GM19351 (cell line): ENCODE results near the gene GIGYF2.
"Not testable (repeated sequence)": the region's sequence is repeated elsewhere in the genome, so short reads cannot be mapped to it uniquely, and the experiment has no call there.

Experiments
- ATAC-seq: cut with Tn5 transposase; IDR thresholded peaks from one replicate; pipeline ENCODE4 v1.9.1; 2021; ENCODE audit warnings: mild to moderate bottlenecking, moderate library complexity; ENCODE audit not compliant: unreplicated experiment

GIGYF2 gene

DNA sequence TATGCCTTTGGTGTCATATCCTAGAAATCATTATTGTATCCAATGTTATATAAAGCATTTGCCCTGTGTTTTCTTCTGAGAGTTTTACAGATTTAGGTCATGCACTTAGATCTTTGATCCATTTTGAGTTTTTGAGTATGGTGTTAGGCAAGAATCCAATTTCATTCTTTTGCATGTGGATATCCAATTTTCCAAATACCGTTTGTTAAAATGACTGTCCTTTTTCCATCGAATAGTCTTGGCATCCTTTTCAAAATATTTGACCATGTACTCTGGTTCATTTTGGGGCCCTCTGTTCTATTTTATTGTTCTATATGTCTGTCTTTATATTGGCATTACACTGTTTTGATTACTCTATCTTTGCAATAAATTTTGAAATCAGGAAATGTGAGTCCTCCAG is 103.0 kb downstream of the GIGYF2 start:
- ATAC-seq, result no peak

DNA sequence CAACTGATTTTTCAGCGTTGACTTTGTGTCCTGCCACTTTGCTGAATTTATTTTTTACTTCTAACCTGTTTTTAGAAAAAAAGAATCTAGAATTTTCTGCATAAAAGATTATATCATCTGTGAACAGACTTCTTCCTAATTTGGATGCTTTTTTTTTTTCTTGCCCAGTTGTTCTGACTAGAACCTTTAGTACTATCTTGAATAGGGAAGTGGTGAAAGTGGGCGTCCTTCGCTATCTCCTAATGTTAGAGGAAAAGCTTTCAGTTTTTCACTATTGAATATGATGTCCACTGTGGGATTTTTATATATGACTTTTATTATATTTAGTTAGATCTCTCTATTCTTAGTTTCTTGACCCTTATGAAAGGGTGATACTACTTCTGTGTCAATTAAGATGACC is 105.0 kb downstream of the GIGYF2 start:
- no peak for ATAC-seq

DNA sequence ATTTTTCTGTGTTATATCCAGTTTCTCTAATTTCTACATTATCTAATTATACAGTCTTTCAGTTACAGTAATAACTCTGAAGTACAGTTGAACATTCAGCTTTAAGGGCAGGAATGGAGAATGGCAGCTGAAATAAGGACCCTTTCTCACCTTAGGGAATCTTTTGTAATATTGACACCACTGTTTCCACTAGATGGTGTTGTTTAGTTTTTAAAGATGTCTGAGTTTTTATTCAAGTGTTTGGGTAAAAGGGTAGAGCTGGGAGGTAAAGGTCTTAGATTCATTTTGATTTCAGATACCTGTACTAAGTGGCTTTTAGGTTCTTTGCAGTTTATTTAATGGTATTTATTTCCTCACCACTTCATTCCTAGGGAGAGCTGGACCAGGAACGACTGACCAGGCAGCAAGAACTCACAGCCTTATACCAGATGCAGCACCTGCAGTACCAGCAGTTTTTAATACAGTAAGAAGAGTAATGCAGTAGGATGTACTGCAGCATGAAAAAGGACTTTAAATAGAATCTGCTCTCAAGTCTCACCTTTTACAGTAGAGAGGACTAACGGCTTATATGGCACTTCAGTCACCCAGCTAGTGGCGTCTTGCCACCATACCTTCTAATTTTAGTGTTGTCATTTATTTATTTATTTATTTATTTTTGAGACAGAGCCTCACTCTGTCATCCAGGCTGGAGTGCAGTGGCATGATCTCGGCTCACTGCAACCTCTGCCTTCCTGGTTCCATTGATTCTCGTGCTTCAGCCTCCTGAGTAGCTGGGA is 112.4 kb downstream of the GIGYF2 start:
- ATAC-seq, result no peak

GRCh38 chr2:232810444-232810843 is 113.3 kb downstream of the GIGYF2 start:
- ATAC-seq, result no peak

DNA sequence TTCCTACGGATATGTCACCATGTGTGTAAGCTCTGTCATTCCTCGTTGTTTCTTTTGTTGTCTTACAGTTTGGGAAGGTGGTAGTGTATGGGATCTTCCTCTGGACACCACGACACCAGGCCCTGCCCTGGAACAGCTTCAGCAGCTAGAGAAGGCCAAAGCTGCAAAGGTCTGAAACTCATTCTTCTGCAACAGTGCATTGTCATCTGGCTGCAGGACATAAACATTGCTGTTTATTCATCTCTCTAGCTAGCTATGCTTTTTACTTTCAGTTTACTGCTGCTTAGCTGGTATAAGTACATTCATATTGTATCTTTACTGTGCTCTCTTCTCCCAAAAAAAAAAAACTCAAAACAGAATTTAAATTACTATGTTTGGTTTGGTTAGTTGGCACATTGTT is 118.4 kb downstream of the GIGYF2 start:
- no peak for ATAC-seq

DNA sequence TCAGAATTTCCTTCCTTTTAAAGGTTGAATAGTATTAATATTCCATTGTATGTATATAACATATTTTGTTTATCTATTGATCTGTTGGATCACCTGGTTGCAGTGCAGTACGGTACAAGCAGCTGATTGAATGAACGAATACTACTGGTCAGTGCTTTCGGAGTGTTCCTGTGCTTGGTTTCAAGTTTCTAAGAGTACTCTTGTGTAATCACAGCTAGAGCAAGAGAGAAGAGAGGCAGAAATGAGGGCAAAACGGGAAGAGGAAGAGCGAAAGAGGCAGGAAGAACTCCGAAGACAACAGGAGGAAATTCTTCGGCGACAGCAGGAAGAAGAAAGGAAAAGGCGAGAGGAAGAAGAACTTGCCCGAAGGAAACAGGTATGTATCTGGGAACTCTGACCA is 119.5 kb downstream of the GIGYF2 start:
- ATAC-seq, result no peak

- ATAC-seq, result no peak
Observed at GRCh38 chr2:232817756-232818155, 120.6 kb downstream of the GIGYF2 start.

DNA sequence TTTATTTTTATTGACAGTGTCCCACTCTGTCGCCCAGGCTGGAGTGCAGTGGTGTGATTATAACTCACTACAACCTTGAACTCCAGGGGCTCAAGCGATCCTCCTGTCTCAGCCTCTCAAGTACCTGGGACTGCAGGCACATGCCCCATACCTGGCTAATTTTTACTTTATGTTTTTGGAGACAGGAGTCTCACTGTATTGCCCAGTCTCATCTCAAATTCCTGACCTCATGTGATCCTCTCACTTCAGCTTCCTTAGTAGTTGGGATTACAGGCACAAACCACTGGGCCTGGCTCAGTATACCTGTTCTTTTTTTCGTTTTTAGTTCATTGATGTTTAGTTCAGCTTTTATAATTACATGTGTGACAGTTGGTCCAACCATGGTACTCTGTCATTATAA is 132.9 kb downstream of the GIGYF2 start:
- ATAC-seq, result no peak

- no peak for ATAC-seq
Observed at GRCh38 chr2:232831496-232831895, 134.4 kb downstream of the GIGYF2 start.

GRCh38 chr2:232833830-232834229 is 136.7 kb downstream of the GIGYF2 start:
- no peak for ATAC-seq

GRCh38 chr2:232835687-232836208 is 138.6 kb downstream of the GIGYF2 start:
- ATAC-seq, result no peak

DNA sequence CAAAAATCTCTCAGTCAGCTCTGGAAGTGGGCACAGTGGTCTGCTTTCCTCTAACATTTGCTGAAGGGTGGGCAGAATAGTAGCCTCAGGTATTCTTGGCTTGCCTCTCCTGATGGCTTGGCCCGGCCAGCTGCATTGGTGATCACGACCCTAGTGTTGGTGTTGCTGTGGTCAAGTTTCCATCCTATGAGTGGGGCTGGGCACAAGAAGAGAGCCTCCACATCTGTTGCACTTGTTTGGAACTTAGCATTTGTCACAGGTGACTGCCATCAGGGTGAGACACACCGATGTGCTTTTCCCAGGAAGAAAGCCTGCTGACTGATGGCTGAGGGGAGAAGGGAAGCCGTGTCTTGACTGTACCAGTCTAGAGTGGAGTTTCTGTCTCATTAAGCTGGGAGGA is 139.8 kb downstream of the GIGYF2 start:
- no peak for ATAC-seq

- ATAC-seq, result peak; percentile 79
Observed at GRCh38 chr2:232838406-232838874, 141.3 kb downstream of the GIGYF2 start.

- no peak for ATAC-seq
Observed at GRCh38 chr2:232839411-232840079, 142.4 kb downstream of the GIGYF2 start.

- no peak for ATAC-seq
Observed at GRCh38 chr2:232842689-232843088, 145.6 kb downstream of the GIGYF2 start.

DNA sequence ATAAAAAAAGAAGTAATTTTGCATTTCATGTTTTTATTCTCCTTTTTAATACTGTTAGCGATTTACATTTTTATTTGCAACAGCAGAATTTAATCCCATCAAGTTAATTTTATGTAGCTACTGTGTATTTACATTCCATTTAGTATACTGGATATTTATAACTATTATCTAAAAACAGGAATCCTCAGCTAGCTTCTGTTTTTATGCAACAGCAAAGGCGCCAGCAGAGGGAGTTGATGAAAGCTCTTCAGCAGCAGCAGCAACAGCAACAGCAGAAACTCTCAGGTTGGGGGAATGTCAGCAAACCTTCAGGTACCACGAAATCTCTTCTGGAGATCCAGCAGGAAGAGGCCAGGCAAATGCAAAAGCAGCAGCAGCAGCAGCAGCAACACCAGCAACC is 146.7 kb downstream of the GIGYF2 start:
- no peak for ATAC-seq

DNA sequence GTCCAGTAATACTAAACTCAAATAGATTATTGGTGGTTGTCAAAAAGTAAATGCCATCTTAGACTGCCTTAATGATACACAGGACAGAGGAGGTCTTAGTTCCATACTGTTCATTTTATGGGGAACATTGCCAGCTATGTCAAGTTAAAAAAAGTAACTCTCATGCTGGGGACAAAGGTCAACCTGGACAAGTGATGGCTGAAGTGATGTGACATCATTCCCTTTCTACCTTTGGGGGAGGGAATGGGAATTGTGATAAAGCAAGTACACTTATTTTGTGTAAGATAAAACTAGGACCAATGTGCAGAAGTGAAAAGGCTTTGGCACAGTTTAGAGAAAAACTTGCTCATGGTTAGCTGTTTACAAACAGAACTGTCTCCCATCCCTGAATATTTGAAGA is 148.9 kb downstream of the GIGYF2 start:
- ATAC-seq, result no peak

- no peak for ATAC-seq
Observed at GRCh38 chr2:232850039-232850438, 152.9 kb downstream of the GIGYF2 start.

- ATAC-seq, result not testable (repeated sequence)
Observed at GRCh38 chr2:232852081-232852480, 154.9 kb downstream of the GIGYF2 start.

GRCh38 chr2:232852676-232853075 is 155.5 kb downstream of the GIGYF2 start:
- ATAC-seq, result no peak

DNA sequence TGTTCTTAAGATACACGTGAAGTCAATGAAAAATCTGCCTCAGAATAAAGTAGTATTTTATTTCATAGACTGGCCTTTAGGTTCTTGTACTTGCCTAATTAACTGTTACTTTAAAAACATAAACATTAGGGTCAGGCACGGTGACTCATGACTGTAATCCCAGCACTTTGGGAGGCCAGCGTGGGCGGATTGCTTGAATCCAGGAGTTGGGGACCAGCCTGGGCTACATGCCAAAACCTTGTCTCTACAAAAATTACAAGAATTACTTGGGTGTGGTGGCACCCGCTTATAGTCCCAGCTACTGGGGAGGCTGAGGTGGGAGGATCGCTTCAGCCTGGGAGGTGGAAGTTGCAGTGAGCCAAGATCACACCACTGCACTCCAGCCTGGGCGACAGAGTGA is 157.0 kb downstream of the GIGYF2 start:
- ATAC-seq, result no peak

DNA sequence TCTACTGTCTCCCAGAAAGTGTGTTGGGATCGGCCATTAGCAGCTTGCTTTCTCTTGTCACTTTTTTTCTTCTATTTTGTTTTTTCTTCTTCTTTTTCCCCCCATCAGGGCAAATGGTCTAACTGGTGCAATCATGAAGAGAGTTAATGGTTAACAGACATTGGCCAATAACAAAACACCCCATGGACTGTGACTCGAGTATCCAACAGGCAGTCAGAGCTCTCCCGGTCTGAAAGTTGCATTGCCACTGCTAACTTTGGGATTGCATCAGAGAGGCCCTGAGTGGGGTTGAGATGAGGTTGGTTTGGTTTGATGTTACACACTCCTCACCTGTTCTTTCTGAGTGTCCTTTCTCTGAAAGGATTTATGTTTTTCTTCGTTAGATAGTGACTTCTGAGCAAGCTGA is 160.0 kb downstream of the GIGYF2 start:
- no peak for ATAC-seq
